BLaER1 (cell line): ENCODE measurements around the gene TRAF3.
"Not testable (repeated sequence)": the region's sequence is repeated elsewhere in the genome, so short reads cannot be mapped to it uniquely, and the experiment has no call there.

ENCODE experiments used
- H3K27ac ChIP-seq: shearing (Covaris generic); formaldehyde crosslinking; 2 replicates; pipeline ENCODE4 v1.8.1; 2022
- H3K27me3 ChIP-seq: shearing (Covaris generic); formaldehyde crosslinking; 2 replicates; pipeline ENCODE4 v1.8.1; 2022
- H3K36me3 ChIP-seq: shearing (Covaris generic); formaldehyde crosslinking; 2 replicates; pipeline ENCODE4 v1.8.1; 2022
- H3K4me1 ChIP-seq: shearing (Covaris generic); formaldehyde crosslinking; 2 replicates; pipeline ENCODE4 v1.8.1; 2022
- H3K4me2 ChIP-seq: shearing (Covaris generic); formaldehyde crosslinking; 2 replicates; pipeline ENCODE4 v1.8.1; 2022
- H3K4me3 ChIP-seq: shearing (Covaris generic); formaldehyde crosslinking; 2 replicates; pipeline ENCODE4 v1.8.1; 2022
- H3K9ac ChIP-seq: shearing (Covaris generic); formaldehyde crosslinking; 2 replicates; pipeline ENCODE4 v1.8.1; 2022
- H3K9me3 ChIP-seq: shearing (Covaris generic); formaldehyde crosslinking; 2 replicates; pipeline ENCODE4 v1.8.1; 2022
- H4K20me1 ChIP-seq: shearing (Covaris generic); formaldehyde crosslinking; 2 replicates; pipeline ENCODE4 v1.8.1; 2022
- Cebpa-rat ChIP-seq: shearing (Covaris generic); IDR thresholded peaks from 2 replicates; pipeline ENCODE4 v1.8.1; 2022

TRAF3 gene

DNA sequence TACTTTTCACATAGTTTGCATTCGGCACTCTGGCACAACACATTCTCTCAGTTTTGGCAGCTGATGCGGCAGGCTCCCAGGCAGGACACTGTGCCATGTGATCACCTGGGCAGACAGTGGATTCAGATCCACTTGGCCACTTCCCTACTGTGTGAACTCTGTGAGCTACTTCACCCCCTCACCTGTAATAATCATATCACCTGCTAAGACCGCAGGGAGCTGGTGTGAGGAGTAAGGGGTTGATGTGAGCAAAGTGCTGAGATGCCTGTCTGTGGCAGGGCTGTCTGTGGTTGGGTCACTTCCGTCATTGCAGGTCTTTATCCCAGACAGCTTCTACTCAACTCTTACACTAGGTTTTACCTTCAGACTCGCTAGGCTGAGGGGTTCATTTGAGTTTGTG is 94.8 kb downstream of the TRAF3 start:
- peaks cover 30% of the 10 kb centered on the region for H4K20me1 ChIP-seq
- H3K27ac ChIP-seq: no peak overlapping the region
- no peak for TF ChIP-seq Cebpa-rat
- no peak overlapping the region for H3K9ac ChIP-seq
- no peak overlapping the region for H3K4me3 ChIP-seq
- H3K36me3 ChIP-seq: peaks cover 81% of the 10 kb centered on the region
- no peaks in the 10 kb centered on the region for H3K9me3 ChIP-seq
- H3K27me3 ChIP-seq: no peaks in the 10 kb centered on the region
- no peaks in the 10 kb centered on the region for H3K4me1 ChIP-seq
- no peak overlapping the region for H3K4me2 ChIP-seq

DNA sequence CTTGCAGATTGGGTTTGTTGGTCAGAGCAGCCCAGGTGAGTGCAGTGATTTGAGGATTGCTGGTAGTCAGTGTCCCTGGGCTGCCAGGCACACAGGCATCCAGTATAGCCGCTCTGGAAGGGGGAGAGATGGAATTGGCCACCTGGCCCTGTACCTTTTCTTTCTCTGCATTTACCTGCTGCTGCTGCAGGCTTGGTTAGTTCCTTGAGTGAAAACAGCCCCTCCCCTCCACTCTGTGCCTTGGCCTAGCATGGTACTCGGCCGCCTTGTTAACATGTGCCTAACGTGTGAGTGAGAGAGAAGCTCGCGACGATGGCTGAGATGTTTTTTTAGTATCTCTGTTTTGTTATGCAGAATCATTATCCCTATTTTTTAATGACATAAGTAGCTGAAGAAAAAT is 95.9 kb downstream of the TRAF3 start:
- Histone ChIP-seq H3K4me3 (no peak overlapping the region), H3K27me3 (no peaks in the 10 kb centered on the region), H3K9me3 (no peaks in the 10 kb centered on the region), H3K4me1 (no peaks in the 10 kb centered on the region), H3K9ac (no peak overlapping the region), H4K20me1 (peaks cover 19% of the 10 kb centered on the region), H3K4me2 (no peak overlapping the region), H3K36me3 (peaks cover 85% of the 10 kb centered on the region), H3K27ac (no peak overlapping the region)
- no peak for TF ChIP-seq Cebpa-rat

GRCh38 chr14:102873546-102874061 is 96.4 kb downstream of the TRAF3 start:
- Histone ChIP-seq H3K4me2 (no peak overlapping the region), H3K27me3 (no peaks in the 10 kb centered on the region), H3K9me3 (no peaks in the 10 kb centered on the region), H3K36me3 (peaks cover 89% of the 10 kb centered on the region), H4K20me1 (peaks cover 14% of the 10 kb centered on the region), H3K9ac (no peak overlapping the region), H3K4me1 (no peaks in the 10 kb centered on the region), H3K4me3 (no peak overlapping the region), H3K27ac (no peak overlapping the region)
- no peak for TF ChIP-seq Cebpa-rat

- no peak for TF ChIP-seq Cebpa-rat
- Histone ChIP-seq H3K4me2 (no peak overlapping the region), H4K20me1 (peaks cover 7% of the 10 kb centered on the region; the same call in 1 of the 2 replicates), H3K27ac (no peak overlapping the region), H3K9ac (no peak overlapping the region), H3K4me1 (no peaks in the 10 kb centered on the region), H3K4me3 (no peak overlapping the region), H3K9me3 (no peaks in the 10 kb centered on the region), H3K36me3 (peaks cover 92% of the 10 kb centered on the region), H3K27me3 (no peaks in the 10 kb centered on the region)
Observed at GRCh38 chr14:102875652-102876051, 98.4 kb downstream of the TRAF3 start.

DNA sequence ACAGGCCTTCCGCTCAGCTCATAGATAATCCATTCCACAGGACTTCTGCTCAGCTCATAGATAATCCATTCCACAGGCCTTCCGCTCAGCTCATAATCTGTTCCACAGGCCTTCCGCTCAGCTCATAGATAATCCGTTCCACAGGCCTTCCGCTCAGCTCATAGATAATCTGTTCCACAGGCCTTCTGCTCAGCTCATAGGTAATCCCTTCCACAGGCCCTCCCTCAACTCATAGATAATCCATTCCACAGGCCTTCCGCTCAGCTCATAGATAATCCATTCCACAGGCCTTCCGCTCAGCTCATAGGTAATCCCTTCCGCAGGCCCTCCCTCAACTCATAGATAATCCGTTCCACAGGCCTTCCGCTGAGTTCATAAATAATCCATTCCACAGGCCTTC is 100.3 kb downstream of the TRAF3 start:
- H3K4me3 ChIP-seq, H3K27ac ChIP-seq, H3K4me2 ChIP-seq, H3K9me3 ChIP-seq, H3K27me3 ChIP-seq, H3K4me1 ChIP-seq, H4K20me1 ChIP-seq, H3K9ac ChIP-seq: not testable (repeated sequence)
- H3K36me3 ChIP-seq: peaks cover 82% of the 10 kb centered on the region

DNA sequence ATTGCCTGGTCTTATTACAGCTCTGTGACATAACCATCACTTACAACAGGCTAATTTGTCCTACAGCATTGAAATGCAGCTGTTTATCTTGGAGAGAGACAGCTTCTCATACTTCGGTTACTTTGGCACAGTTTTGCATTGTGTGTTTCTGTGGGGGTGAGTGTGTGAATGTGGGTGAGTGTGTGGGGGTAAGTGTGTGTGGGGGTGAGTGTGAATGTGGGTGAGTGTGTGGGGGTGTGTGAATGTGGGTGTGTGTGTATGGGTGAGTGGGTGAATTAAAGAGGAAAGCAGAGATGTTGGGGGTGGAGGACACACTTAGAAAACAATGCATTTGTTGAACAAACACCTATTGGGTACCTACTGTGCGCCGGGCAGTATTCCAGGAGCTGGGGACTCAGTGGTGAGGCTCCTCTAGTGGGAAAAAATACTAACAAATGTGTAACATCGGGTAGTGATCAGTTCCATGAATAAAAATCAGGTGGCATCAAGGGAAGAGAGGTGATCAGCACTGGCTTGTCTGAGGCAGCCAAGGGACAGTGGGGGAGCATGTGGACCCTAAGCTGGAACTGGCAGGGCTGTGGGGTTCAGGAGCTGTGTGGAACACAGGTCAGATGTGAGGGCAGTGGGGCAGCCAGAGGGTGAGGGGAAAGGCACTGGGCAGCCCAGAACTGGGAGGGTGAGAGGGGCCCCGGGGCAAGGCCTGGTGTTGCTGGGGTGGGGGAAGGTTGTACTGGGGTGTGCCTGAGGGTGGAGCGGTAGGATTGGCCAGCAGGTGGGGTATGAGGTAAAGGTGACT is 101.1 kb downstream of the TRAF3 start:
- no peaks in the 10 kb centered on the region for H3K4me1 ChIP-seq
- H3K36me3 ChIP-seq: peaks cover 79% of the 10 kb centered on the region
- no peaks in the 10 kb centered on the region for H3K9me3 ChIP-seq
- H3K27me3 ChIP-seq: no peaks in the 10 kb centered on the region
- no peak overlapping the region for H3K4me2 ChIP-seq
- H4K20me1 ChIP-seq: no peaks in the 10 kb centered on the region
- no peak for TF ChIP-seq Cebpa-rat
- no peak overlapping the region for H3K4me3 ChIP-seq
- H3K9ac ChIP-seq: no peak overlapping the region
- no peak overlapping the region for H3K27ac ChIP-seq

DNA sequence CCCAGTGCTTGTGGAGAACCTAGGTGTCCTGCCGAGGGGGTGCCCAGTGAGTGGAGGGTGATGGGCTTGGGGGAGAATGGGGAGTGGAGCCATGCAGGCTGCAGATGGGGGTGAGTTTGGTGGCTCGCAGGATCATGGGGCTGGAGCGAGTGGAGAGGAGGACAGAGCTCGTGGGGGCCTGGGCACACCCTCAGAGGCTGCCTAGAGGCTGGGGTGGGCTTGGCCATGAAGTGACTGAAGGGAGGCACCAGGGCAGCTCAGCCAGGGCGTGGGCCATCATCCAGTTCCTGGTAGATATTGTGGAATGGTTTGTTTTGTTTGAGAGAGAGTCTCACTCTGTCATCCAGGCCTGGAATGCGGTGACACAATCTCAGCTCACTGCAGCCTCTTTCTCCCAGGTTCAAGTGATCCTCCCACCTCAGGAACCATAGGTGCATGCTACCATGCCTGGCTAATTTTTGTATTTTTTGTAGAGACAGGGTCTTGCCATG is 101.8 kb downstream of the TRAF3 start:
- no peaks in the 10 kb centered on the region for H4K20me1 ChIP-seq
- no peaks in the 10 kb centered on the region for H3K27me3 ChIP-seq
- no peak overlapping the region for H3K27ac ChIP-seq
- no peak for TF ChIP-seq Cebpa-rat
- H3K4me1 ChIP-seq: no peaks in the 10 kb centered on the region
- H3K36me3 ChIP-seq: peaks cover 78% of the 10 kb centered on the region
- H3K9me3 ChIP-seq: no peaks in the 10 kb centered on the region
- no peak overlapping the region for H3K4me2 ChIP-seq
- no peak overlapping the region for H3K4me3 ChIP-seq
- H3K9ac ChIP-seq: no peak overlapping the region

GRCh38 chr14:102882226-102882906 is 105.1 kb downstream of the TRAF3 start:
- Histone ChIP-seq H3K4me2 (no peak overlapping the region), H3K9me3 (no peaks in the 10 kb centered on the region), H3K27ac (no peak overlapping the region), H3K36me3 (peaks cover 80% of the 10 kb centered on the region), H3K4me1 (peaks cover 8% of the 10 kb centered on the region), H3K27me3 (no peaks in the 10 kb centered on the region), H3K9ac (no peak overlapping the region), H4K20me1 (no peaks in the 10 kb centered on the region), H3K4me3 (no peak overlapping the region)
- no peak for TF ChIP-seq Cebpa-rat

GRCh38 chr14:102883089-102883541 is 105.9 kb downstream of the TRAF3 start:
- peaks cover 81% of the 10 kb centered on the region for H3K36me3 ChIP-seq
- no peak overlapping the region for H3K9ac ChIP-seq

GRCh38 chr14:102883554-102883953 is 106.3 kb downstream of the TRAF3 start:
- H3K9me3 ChIP-seq: no peaks in the 10 kb centered on the region
- peaks cover 81% of the 10 kb centered on the region for H3K36me3 ChIP-seq
- H3K4me1 ChIP-seq: peaks cover 8% of the 10 kb centered on the region
- H3K4me3 ChIP-seq: no peak overlapping the region
- H4K20me1 ChIP-seq: no peaks in the 10 kb centered on the region
- no peak overlapping the region for H3K4me2 ChIP-seq
- no peak overlapping the region for H3K9ac ChIP-seq
- H3K27ac ChIP-seq: no peak overlapping the region
- H3K27me3 ChIP-seq: no peaks in the 10 kb centered on the region
- no peak for TF ChIP-seq Cebpa-rat

More at GRCh38 chr14:102883089-102883541, 105.9 kb downstream of the TRAF3 start:
- no peak overlapping the region for H3K27ac ChIP-seq
- no peaks in the 10 kb centered on the region for H3K9me3 ChIP-seq
- H3K27me3 ChIP-seq: no peaks in the 10 kb centered on the region
- TF ChIP-seq Cebpa-rat: no peak
- peaks cover 8% of the 10 kb centered on the region for H3K4me1 ChIP-seq
- H3K4me3 ChIP-seq: no peak overlapping the region
- no peak overlapping the region for H3K4me2 ChIP-seq
- H4K20me1 ChIP-seq: no peaks in the 10 kb centered on the region
